Superior temporal gyrus (tissue), 1 donor: ENCODE results near the gene DDX59.

Experiments used
- DNase-seq: peaks from one replicate; pipeline ENCODE4 v3.0.0-alpha.2; 2016; ENCODE audit errors: extremely low spot score

DDX59 gene

DNA sequence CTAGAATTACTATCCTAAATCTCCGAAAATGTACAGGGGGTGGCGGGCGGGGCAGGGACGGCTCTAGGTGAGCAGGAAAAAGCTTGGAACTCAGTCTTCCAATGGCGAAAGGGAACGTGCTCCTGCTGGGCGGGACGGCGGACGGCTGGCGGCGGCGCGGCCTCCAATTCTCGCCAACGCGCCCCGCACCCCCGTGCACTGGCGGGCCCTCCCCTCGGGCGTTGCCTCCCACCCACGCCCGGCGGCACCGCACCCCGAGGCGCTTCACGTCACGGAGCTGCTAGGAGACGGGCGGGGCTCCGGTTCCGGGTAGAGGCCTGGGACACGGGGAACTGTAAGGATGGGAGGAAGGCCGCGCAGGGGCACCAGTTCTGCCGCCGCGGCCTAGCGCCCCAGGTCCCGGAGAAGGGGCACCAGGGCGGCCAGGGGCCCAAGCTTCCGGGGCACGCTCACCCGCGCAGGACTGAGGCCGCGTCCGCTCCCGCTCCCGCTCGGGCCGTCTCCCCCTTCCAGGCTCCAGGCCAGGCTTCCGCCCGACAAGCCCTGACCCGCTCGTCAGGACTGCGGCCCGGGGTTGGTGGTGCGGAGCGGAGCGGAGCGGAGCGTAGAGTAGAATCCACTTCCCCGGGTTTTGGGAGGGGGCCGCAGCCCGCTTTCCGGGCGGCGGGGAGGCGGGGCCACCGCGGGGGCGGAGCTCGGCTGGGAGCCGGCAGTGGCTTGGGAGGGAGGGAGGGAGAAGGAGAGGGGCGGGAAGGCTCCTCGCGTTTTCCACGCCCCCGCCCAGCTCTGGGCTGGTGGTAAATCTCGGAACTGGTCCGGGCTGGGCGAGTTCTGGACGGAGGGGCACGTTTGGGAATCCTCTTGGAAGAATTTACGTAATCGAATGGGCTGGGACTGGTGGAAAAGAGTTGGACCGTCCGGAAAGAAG, at the start of gene DDX59:
Gene DDX59 (minus strand): TSS at position 594 of the 928 bp plus-strand sequence. CDS start 3,167 bp downstream, outside the sequence.
- DNase-seq, result peak; percentile 92

GRCh38 chr1:200714504-200715187, 44.9 kb upstream of the DDX59 start:
- no peak for DNase-seq

- no peak for DNase-seq
Measured at GRCh38 chr1:200710166-200710565, 40.5 kb upstream of the DDX59 start.

- no peak for DNase-seq
Measured at GRCh38 chr1:200708769-200709168, 39.1 kb upstream of the DDX59 start.

DNA sequence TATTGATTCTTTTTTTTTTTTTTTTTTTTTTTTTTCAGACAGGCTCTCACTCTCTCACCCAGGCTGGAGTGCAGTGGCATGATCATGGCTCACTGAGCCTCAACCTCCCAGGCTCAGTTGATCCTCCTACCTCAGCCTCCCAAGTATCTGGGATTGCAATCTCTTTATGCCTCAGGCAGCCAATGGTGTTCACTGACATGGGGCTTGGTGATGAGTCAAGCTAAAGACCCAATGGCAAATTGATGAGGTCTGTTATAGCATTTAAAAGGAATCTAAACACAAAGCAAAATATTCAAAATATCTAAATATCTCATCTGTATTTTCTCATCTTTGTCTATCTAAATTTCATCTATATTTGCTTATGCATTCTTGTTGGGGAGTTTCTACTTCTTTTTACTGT, 38.5 kb upstream of the DDX59 start:
- no peak for DNase-seq

DNA sequence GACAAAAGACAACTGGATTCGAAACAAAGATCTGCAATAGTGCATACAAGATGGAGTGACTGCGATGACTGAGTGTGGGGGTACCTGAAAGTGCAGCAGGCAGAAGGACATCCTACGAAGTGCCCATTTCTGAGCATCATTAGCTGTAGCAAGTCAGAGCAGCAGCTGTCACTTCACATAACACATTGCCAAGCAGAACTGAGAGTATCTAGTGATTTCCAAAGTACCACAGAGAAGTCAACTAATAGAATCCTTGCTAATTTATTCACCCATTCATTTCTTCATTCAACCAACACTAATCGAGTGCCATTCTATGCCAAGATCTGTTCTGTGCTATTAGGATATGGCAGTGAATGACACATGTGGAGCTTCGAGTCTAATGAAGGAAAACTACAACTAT, 37.4 kb upstream of the DDX59 start:
- DNase-seq, result no peak

DNA sequence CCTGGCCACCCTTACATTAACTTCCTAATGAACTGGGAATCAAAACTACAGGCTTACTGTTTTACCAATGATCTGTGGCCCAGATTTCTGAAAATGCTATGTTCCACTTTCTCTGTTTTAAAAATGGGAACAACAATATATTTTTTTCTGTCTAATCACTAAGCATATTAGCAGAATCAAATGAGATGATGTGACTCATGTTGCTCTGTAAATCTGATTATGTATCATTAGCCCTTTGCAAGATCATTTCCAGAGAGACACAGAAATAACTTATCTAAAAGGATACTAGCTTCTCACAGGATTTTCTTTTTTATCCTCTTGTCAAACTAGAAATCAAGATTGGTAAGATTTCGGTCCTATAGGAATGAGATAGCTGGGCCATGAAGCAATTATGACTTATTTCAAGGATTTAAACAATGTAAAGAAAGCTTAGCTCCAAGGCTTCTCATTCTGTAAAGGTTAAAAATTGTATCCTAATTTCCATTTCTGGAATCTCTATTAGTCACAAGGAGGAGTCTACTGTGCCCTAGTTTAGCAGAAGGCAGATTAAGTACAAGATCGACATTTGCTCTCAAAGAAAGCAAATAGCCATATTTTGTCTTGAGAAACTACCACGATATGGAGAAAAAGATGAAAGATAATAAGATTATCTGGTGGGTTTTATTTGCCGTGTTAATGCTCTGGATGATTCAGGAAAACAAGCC, 36.6 kb upstream of the DDX59 start:
- DNase-seq, result no peak

- DNase-seq, result no peak
Measured at GRCh38 chr1:200704986-200705500, 35.3 kb upstream of the DDX59 start.

GRCh38 chr1:200699871-200700270, 30.2 kb upstream of the DDX59 start:
- no peak for DNase-seq

DNA sequence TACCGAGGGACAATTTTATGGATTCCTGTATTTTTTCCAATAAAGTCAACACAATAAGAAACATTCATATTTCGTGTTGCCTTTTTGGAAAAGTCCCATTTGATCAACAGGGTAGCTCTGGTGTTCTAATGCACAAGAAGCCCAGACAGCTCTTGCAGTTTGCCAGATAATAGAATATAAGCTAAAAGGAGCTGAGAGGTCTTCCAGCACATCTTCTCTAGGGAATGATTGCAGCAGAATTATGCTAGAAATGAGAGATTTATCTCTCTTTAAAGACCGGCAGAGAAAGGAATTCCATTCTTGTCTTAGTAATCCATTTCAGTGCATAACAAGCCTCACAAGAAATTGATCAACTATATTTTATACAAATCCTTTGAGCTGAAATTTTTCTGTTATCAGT, 25.0 kb upstream of the DDX59 start:
- no peak for DNase-seq

DNA sequence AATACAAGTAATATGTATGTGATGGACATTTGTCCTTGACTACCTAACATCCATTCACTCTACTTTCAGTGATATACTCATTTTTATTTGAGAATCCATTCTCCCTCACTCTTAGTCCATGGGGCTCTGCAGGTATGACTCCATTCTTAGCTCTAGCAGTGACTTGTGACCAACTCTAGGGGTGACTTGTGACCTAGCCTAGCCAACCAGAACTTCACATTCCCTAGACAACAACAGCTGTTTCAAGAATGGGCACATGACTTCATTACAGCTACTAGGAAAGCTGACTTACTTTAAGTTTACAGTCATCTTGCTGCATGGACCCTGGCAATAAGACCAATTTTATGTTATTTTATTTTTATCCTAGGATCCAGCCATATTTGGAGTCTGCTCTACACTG, 23.6 kb upstream of the DDX59 start:
- DNase-seq, result no peak

DNA sequence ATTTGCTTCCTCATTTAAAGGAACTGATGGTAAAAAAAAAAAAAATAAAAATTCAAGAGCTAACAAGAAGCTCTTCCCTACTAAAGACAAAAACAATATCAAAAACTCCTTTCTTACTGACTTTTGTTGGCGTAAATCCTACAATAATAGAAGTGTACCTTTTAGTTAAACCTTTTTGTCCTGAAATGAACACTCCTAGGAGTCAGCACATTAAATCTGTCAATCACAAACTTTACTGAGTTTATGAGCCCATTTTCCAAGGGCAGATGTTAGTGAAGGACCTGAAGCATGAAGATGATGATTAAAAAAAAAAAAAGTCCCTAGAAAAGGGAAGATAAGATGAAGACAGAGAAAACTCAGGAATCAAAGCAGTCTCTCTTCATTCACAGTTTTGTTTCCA, 22.6 kb upstream of the DDX59 start:
- no peak for DNase-seq

- no peak for DNase-seq
Measured at GRCh38 chr1:200686620-200687019, 16.9 kb upstream of the DDX59 start.

DNA sequence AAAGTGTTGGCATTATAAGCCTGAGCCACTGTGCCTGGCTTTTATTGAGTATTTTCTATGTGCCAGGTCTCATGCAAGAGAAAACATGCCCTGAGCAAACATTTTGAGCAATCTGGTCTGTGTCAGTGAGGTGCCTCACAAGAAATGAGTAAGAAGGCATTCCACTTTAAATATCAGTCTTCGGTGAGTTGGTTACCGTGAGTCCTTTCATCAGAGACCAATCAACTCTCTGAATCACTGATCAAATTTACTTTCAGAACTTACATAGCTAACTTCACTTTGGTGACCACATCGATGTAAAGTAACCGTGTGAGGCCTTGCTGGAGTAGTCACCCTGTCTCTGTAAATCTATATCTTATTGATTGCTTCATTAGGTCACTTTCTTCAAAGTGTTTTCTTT, 14.3 kb upstream of the DDX59 start:
- no peak for DNase-seq

DNA sequence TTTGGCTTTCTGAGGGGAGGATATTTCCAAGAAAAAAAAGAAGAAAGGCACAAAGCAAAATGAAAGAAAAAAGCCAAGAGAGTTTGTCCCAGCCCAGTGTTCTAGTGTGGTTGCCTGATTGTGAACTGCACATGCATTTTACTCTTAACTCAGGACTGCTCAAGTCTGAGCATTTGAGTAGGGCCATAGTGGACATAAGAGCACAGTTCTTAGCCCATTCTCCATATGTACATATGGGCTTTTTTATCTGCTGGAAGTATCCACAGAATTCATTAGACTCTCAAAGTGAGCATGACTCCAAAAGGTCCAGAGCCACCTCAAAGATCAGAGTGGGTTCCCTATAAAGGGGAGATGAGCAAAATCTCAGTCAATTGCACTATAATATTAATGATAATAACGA, 13.6 kb upstream of the DDX59 start:
- DNase-seq, result no peak

DNA sequence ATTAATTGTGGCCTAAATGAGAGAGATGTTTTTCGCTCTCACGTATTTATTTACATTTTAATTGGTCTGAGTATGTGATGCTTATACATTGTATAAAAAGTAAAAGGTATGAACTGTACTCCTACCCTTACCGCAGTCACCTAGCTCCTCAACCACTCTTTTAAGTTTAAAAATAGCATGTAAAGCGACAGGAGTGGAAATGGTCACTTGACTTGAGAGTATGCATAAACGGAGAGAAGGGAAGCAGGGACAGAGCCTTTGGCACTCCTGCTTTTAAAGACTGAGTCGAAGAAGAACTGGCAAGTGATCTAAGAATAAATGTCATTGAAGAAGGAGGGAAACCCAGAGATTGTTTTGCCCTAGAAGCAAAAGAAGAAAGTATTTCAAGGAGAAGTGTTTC, 11.5 kb upstream of the DDX59 start:
- no peak for DNase-seq

- no peak for DNase-seq
Measured at GRCh38 chr1:200676829-200677228, 7.1 kb upstream of the DDX59 start.

- DNase-seq, result no peak
Measured at GRCh38 chr1:200675588-200675852, 5.8 kb upstream of the DDX59 start.

GRCh38 chr1:200674838-200675587, 5.3 kb upstream of the DDX59 start:
- DNase-seq, result no peak

DNA sequence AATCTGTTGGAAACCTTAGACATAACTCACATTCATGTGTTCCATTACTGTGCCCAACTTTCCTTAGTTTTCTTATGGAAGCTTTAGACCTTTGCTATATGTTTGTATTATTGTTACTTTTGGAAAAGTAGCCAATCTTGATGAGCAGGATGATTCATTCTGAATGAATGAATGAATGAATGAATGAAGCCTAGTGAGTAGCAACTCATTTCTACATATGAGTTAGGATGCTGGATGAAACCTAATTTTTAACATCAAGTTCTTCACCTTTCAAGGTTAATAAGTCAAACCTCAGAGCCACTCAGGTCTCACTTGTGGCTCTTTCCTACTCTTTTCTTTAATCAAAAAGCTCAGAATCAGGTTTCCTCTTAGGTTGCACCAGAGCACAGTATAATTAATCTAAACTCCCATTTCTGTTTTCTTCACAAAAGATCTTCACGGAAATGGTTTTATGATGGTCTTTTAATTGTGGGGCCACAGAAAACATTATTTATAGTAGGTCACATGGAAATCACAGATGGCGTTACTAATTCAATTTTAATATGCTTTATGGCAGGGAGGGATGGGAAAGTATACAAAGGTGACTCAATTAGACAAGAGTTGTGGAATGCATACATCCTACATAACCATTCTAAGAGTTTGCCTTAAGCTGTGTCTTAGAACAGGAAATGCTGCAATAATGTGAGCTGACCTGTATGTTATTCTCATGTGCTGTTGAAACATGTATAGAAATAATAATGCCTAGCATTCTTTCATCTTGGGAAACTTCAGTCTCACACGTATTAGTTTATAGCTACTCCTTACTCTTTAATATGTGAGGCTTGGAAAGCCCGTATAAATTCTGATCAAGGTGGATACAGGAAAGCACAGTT, 4.5 kb upstream of the DDX59 start:
- no peak for DNase-seq
